A549 (cell line): Measurements from ENCODE around the gene F2R. TPM values are rescaled to one million over a fixed set of nuclear protein-coding genes. Genes with fewer than 3 reads are reported as not detected.

ENCODE experiments used
- ATAC-seq, 2 experiments: fragments of 200-7000 bp in 1 of 2; fragments of >200 bp in 1 of 2; cut with Nextera tagmentation in 1 of 2; cut with Tn5 transposase in 1 of 2; 3 replicates each; pipeline versions ENCODE4 v1.8.0 to v1.9.1; 2018 to 2020; ENCODE audit warnings: mild to moderate bottlenecking in 1 of 2, moderate library complexity in 1 of 2
- CTCF ChIA-PET: fragments of 300-600 bp; sonication (Branson Sonifier 250); formaldehyde crosslinking; extraction: SDS; loops from one replicate; lab custom pipeline; 2021; ENCODE audit warnings: antibody characterized with exemption, inconsistent platforms; lab: Yijun Ruan, JAX
- POLR2A ChIA-PET: fragments of 350-600 bp; formaldehyde crosslinking; extraction: SDS; loops from one replicate; lab custom pipeline; 2021; ENCODE audit warnings: antibody characterized with exemption, inconsistent platforms; lab: Yijun Ruan, JAX
- DNase-seq, 2 experiments: peaks; one replicate each; pipeline versions ENCODE4 v3.0.0 to v3.0.0-alpha.2; 2011 to 2016; ENCODE audit warnings: low read depth in 1 of 2, low spot score in 1 of 2
- FAIRE-seq: peaks from 2 replicates; lab custom pipeline; 2011; peaks lifted over from hg19 to GRCh38; lab: Jason Lieb, UNC
- H3K27ac ChIP-seq, 2 experiments: fragments of >200 bp; sonication (Bioruptor Twin); formaldehyde crosslinking; 3 replicates each; pipeline ENCODE4 v1.5.1; 2016 to 2017
- H3K4me1 ChIP-seq: fragments of >200 bp; sonication (Bioruptor Twin); formaldehyde crosslinking; 3 replicates; pipeline ENCODE4 v1.6.1; 2016
- H3K4me2 ChIP-seq: fragments of >200 bp; sonication (Bioruptor Twin); formaldehyde crosslinking; 3 replicates; pipeline ENCODE4 v1.6.1; 2016
- H3K4me3 ChIP-seq: fragments of >200 bp; sonication (Bioruptor Twin); formaldehyde crosslinking; 3 replicates; pipeline ENCODE4 v1.5.1; 2016
- H3K9me3 ChIP-seq: fragments of >200 bp; sonication (Bioruptor Twin); formaldehyde crosslinking; 3 replicates; pipeline ENCODE4 v1.6.1; 2016
- CBX2 ChIP-seq: fragments of 200-600 bp; sonication (generic); IDR thresholded peaks from 2 replicates; pipeline ENCODE4 v1.6.1; 2016; ENCODE audit warnings: low read depth, mild to moderate bottlenecking, borderline replicate concordance
- CHD2 ChIP-seq: fragments of 150-350 bp; IDR thresholded peaks from 2 replicates; pipeline ENCODE4 v1.6.1; 2014; ENCODE audit warnings: low read length; ENCODE audit not compliant: partially characterized antibody
- EHF ChIP-seq: fragments of 250-450 bp; sonication (Bioruptor Pico); IDR thresholded peaks from 2 replicates; pipeline ENCODE4 v1.5.0; 2020; ENCODE audit warnings: mild to moderate bottlenecking
- ESRRA ChIP-seq: fragments of 150-350 bp; IDR thresholded peaks from 2 replicates; pipeline ENCODE4 v1.6.1; 2014; ENCODE audit warnings: mild to moderate bottlenecking, low read length, borderline replicate concordance
- FOSL2 ChIP-seq, 2 experiments: fragments of 450-650 bp in 1 of 2; fragments of >200 bp in 1 of 2; sonication (Bioruptor Twin) in 1 of 2; formaldehyde crosslinking; IDR thresholded peaks; 2 replicates each; pipeline versions ENCODE4 v1.5.0 to v1.6.1; 2016 to 2020; ENCODE audit warnings: mild to moderate bottlenecking in 1 of 2, moderate library complexity in 1 of 2
- FOXS1 ChIP-seq: fragments of 250-450 bp; sonication (Bioruptor Pico); IDR thresholded peaks from 2 replicates; pipeline ENCODE4 v1.5.0; 2020; ENCODE audit warnings: mild to moderate bottlenecking, moderate library complexity
- GATA3 ChIP-seq: IDR thresholded peaks from 2 replicates; pipeline ENCODE4 v1.6.1; 2012; ENCODE audit warnings: borderline replicate concordance
- HDAC2 ChIP-seq: fragments of 200-600 bp; sonication (generic); IDR thresholded peaks from 2 replicates; pipeline ENCODE4 v1.6.1; 2016
- HOXA7 ChIP-seq: fragments of 250-450 bp; sonication (Bioruptor Pico); IDR thresholded peaks from 2 replicates; pipeline ENCODE4 v1.5.0; 2020; ENCODE audit warnings: mild to moderate bottlenecking, moderate library complexity
- HOXB13 ChIP-seq: fragments of 250-450 bp; sonication (Bioruptor Pico); IDR thresholded peaks from 2 replicates; pipeline ENCODE4 v1.5.0; 2020; ENCODE audit warnings: low read depth, mild to moderate bottlenecking, moderate library complexity
- HOXB5 ChIP-seq: fragments of 250-450 bp; sonication (Bioruptor Pico); IDR thresholded peaks from 2 replicates; pipeline ENCODE4 v1.5.0; 2020; ENCODE audit warnings: mild to moderate bottlenecking, moderate library complexity
- MAFK ChIP-seq: fragments of 450-650 bp; IDR thresholded peaks from 2 replicates; pipeline ENCODE4 v1.6.1; 2014; ENCODE audit not compliant: partially characterized antibody
- NFE2L2 ChIP-seq: fragments of 150-350 bp; conservative IDR thresholded peaks from 2 replicates; pipeline ENCODE4 v1.6.1; 2014; ENCODE audit warnings: low read length
- NPAS2 ChIP-seq: fragments of 250-450 bp; sonication (Bioruptor Pico); IDR thresholded peaks from 2 replicates; pipeline ENCODE4 v1.8.0; 2022; ENCODE audit warnings: mild to moderate bottlenecking, moderate library complexity, borderline replicate concordance
- PHF8 ChIP-seq: fragments of 200-600 bp; sonication (generic); IDR thresholded peaks from 2 replicates; pipeline ENCODE4 v1.6.1; 2016; ENCODE audit warnings: low read depth, mild to moderate bottlenecking, antibody characterized with exemption, moderate library complexity, borderline replicate concordance
- POLR2A ChIP-seq: IDR thresholded peaks from 2 replicates; pipeline ENCODE4 v1.6.1; 2012; ENCODE audit warnings: mild to moderate bottlenecking, low read length
- RAD21 ChIP-seq, 2 experiments: fragments of >200 bp in 1 of 2; sonication (Bioruptor Twin) in 1 of 2; formaldehyde crosslinking in 1 of 2; IDR thresholded peaks in 1 of 2; conservative IDR thresholded peaks in 1 of 2; 2 replicates in 1 of 2; 3 replicates in 1 of 2; pipeline ENCODE4 v1.6.1; 2012 to 2018; ENCODE audit warnings: inconsistent platforms in 1 of 2
- RCOR1 ChIP-seq: fragments of 150-350 bp; IDR thresholded peaks from 2 replicates; pipeline ENCODE4 v1.6.1; 2014; ENCODE audit warnings: antibody characterized with exemption, low read length, low read depth
- TP53 ChIP-seq: fragments of 250-450 bp; sonication (Bioruptor Pico); IDR thresholded peaks from 2 replicates; pipeline ENCODE4 v1.5.0; 2021; ENCODE audit warnings: mild to moderate bottlenecking, moderate library complexity
- WGBS: methylation state at CpG from one replicate; pipeline ENCODE4 v1.1.6; 2017; ENCODE audit errors: missing lambda C conversion rate; 5-methylcytosine and 5-hydroxymethylcytosine counted together
- polyA plus RNA-seq, 4 experiments: library from polyadenylated mRNA; depleted of rRNA in 3 of 4; stranded (reverse); fragments of >200 nt; fragmentation: RNase III in 1 of 4; extraction: RNeasy Plus Mini Kit Qiagen cat#74134 plus additional on column Dnase treatment in 1 of 4; gene quantifications; 2 replicates in 3 of 4; 3 replicates in 1 of 4; pipeline ENCODE4 v1.2.3, GENCODE V29; 2011 to 2017
- TF ChIP-seq, protein P1 (sequence below): fragments of 450-650 bp; IDR thresholded peaks from 2 replicates; pipeline ENCODE4 v1.6.1; 2014; ENCODE audit warnings: antibody characterized with exemption
- TF ChIP-seq, protein P2 (sequence below): IDR thresholded peaks from 2 replicates; pipeline ENCODE4 v1.6.1; 2012; ENCODE audit warnings: low read depth, borderline replicate concordance
- TF ChIP-seq, protein P3 (sequence below): fragments of 250-450 bp; sonication (Bioruptor Pico); IDR thresholded peaks from 2 replicates; pipeline ENCODE4 v1.5.0; 2021; ENCODE audit warnings: mild to moderate bottlenecking, moderate library complexity, borderline replicate concordance
- TF ChIP-seq, protein P4 (sequence below): IDR thresholded peaks from 2 replicates; pipeline ENCODE4 v1.6.1; 2012

F2R gene
- polyA plus RNA-seq, 2 of the 4 experiments (the other 2 are of a cell fraction), result 30.4 to 114 TPM

DNA sequence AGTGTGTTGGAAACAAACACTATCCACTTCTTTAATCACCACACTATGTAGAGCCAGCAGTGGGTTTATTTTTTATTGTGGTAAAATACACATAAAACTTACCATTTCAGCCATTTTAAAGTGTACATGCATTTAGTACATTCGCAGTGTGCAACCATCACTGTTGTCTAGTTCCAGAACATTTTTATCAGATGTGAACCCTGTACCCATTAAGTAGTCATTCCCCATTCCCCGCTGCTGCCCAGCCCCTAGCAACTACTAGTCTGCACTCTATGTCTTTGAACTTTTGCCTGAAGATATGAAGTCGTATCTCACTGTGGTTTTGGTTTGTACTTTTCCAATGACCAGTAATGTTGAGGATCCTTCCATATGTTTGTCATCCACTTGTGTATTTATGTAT, 30.2 kb upstream of the F2R start:
- H3K4me1 ChIP-seq, result peaks cover 17% of the 10 kb centered on the region
- H3K4me2 ChIP-seq, result no peak overlapping the region
- DNase-seq, result no peak
- H3K27ac ChIP-seq, result no peak overlapping the region
- H3K9me3 ChIP-seq, result no peaks in the 10 kb centered on the region
- TF ChIP-seq TP53 (no peak), HOXB5 (no peak), ESRRA (no peak), CHD2 (no peak), PHF8 (no peak)
- TF ChIP-seq, protein P1, sequence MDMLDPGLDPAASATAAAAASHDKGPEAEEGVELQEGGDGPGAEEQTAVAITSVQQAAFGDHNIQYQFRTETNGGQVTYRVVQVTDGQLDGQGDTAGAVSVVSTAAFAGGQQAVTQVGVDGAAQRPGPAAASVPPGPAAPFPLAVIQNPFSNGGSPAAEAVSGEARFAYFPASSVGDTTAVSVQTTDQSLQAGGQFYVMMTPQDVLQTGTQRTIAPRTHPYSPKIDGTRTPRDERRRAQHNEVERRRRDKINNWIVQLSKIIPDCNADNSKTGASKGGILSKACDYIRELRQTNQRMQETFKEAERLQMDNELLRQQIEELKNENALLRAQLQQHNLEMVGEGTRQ, result no peak
- TF ChIP-seq, all 56 proteins: peak for 0
- ChIA-PET POLR2A (no interaction called here), CTCF (no interaction called here)
- FAIRE-seq, result no peak
- no peak overlapping the region for H3K4me3 ChIP-seq
- no peak for ATAC-seq
- WGBS, result 97% methylated on average over 3 of the region's 3 CpGs

DNA sequence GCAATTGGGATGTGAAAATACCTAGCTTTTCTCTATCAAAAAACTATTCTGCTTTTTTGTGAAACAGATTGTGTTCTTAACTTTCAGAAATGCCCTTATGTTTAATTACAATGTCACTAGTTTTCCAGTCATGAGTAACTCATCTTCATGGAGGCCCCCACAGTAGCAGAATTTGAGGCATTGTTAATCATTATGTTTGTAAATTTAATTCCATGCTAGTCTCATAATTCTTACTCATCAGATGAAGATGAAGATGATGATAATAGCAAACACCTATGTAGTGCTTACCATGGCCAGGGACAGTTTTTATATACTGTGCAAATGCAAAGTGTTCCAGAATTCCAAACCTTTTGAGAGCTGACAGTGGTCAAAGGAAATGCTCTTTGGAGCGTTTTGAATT, 27.7 kb upstream of the F2R start:
- FAIRE-seq (no peak), ATAC-seq (no peak), DNase-seq (no peak)
- ChIA-PET CTCF (interaction anchor here (0.8 to 1.7 kb wide), 3 partner anchors 15 to 86 kb away, joined by 3 to 6 read pairs (median 3); no protein-coding TSS in a partner anchor), POLR2A (no interaction called here)
- Histone ChIP-seq H3K9me3 (no peaks in the 10 kb centered on the region), H3K27ac (no peak overlapping the region; a peak in 1 of 6 replicates), H3K4me2 (no peak overlapping the region), H3K4me1 (peaks cover 31% of the 10 kb centered on the region), H3K4me3 (no peak overlapping the region)
- 92% methylated on average over 1 of the region's 1 CpG for WGBS
- TF ChIP-seq FOXS1 (CRISPR knock-in tag), result no peak
- TF ChIP-seq, protein P2, sequence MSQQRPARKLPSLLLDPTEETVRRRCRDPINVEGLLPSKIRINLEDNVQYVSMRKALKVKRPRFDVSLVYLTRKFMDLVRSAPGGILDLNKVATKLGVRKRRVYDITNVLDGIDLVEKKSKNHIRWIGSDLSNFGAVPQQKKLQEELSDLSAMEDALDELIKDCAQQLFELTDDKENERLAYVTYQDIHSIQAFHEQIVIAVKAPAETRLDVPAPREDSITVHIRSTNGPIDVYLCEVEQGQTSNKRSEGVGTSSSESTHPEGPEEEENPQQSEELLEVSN, result no peak
- TF ChIP-seq HOXA7 (CRISPR knock-in tag), result no peak
- no peak for TF ChIP-seq EHF (CRISPR knock-in tag)
- no peak for TF ChIP-seq MAFK
- TF ChIP-seq RAD21 (conservative IDR thresholded peaks at IDR 0.05 in 1 of 2, IDR thresholded peaks at IDR 0.05 in 1 of 2), result no peak
- TF ChIP-seq CBX2, result no peak
- TF ChIP-seq, protein P3, sequence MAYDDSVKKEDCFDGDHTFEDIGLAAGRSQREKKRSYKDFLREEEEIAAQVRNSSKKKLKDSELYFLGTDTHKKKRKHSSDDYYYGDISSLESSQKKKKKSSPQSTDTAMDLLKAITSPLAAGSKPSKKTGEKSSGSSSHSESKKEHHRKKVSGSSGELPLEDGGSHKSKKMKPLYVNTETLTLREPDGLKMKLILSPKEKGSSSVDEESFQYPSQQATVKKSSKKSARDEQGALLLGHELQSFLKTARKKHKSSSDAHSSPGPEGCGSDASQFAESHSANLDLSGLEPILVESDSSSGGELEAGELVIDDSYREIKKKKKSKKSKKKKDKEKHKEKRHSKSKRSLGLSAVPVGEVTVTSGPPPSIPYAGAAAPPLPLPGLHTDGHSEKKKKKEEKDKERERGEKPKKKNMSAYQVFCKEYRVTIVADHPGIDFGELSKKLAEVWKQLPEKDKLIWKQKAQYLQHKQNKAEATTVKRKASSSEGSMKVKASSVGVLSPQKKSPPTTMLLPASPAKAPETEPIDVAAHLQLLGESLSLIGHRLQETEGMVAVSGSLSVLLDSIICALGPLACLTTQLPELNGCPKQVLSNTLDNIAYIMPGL (CRISPR knock-in tag), result no peak
- TF ChIP-seq, protein P4, sequence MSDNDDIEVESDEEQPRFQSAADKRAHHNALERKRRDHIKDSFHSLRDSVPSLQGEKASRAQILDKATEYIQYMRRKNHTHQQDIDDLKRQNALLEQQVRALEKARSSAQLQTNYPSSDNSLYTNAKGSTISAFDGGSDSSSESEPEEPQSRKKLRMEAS, result no peak
- TF ChIP-seq GATA3, result no peak
- TF ChIP-seq NPAS2, result no peak
- TF ChIP-seq FOSL2 (IDR thresholded peaks at IDR 0.05), result no peak
- no peak for TF ChIP-seq FOSL2 (CRISPR knock-in tag; IDR thresholded peaks at IDR 0.05)
- TF ChIP-seq, protein P1, result no peak
- no peak for TF ChIP-seq POLR2A
- no peak for TF ChIP-seq HOXB13 (CRISPR knock-in tag)
- TF ChIP-seq NFE2L2, result no peak
- TF ChIP-seq RCOR1, result no peak
- no peak for TF ChIP-seq HDAC2
